Endothelial cell (in vitro differentiated cells): Measurements from ENCODE around the gene TANGO2. TPM values are rescaled to one million over a fixed set of nuclear protein-coding genes. Genes with fewer than 3 reads are reported as not detected.

ENCODE experiments used
- DNase-seq: peaks from one replicate; pipeline ENCODE4 v3.0.0; 2021; ENCODE audit warnings: low spot score
- H3K27ac Mint-ChIP-seq: one replicate; pipeline ENCODE4 v1.8.0; 2021; ENCODE audit warnings: mixed read lengths, inconsistent platforms; ENCODE audit not compliant: unreplicated experiment
- H3K27me3 Mint-ChIP-seq: one replicate; pipeline ENCODE4 v1.8.0; 2021; ENCODE audit warnings: mild to moderate bottlenecking, moderate library complexity, mixed read lengths, inconsistent platforms; ENCODE audit not compliant: unreplicated experiment
- H3K36me3 Mint-ChIP-seq: one replicate; pipeline ENCODE4 v1.8.0; 2021; ENCODE audit warnings: mild to moderate bottlenecking, low read depth, mixed read lengths, inconsistent platforms; ENCODE audit not compliant: unreplicated experiment
- H3K4me1 Mint-ChIP-seq: one replicate; pipeline ENCODE4 v1.8.0; 2021; ENCODE audit warnings: mild to moderate bottlenecking, mixed read lengths, inconsistent platforms; ENCODE audit not compliant: unreplicated experiment
- H3K4me3 Mint-ChIP-seq: one replicate; pipeline ENCODE4 v1.8.0; 2021; ENCODE audit warnings: mild to moderate bottlenecking, mixed read lengths, inconsistent platforms; ENCODE audit not compliant: unreplicated experiment
- H3K9me3 Mint-ChIP-seq: one replicate; pipeline ENCODE4 v1.8.0; 2021; ENCODE audit warnings: mixed read lengths, inconsistent platforms; ENCODE audit not compliant: unreplicated experiment
- total RNA-seq: library from RNA; stranded (reverse); fragmentation: NEBNext Ultra II Directional; extraction: Animal tissue kit (Norgen Biotek cat#: 25700); gene quantifications from one replicate; pipeline ENCODE4 v1.2.1, GENCODE V29; 2021; ENCODE audit not compliant: unreplicated experiment
- TF ChIP-seq, protein P1 (sequence below): fragments of 200-600 bp; sonication (generic); IDR thresholded peaks from one replicate; pipeline ENCODE4 v1.5.0; 2021; ENCODE audit warnings: antibody characterized with exemption; ENCODE audit not compliant: unreplicated experiment

TANGO2 gene
- total RNA-seq, 1 donor from 2014 or later, result 15.3 TPM

DNA sequence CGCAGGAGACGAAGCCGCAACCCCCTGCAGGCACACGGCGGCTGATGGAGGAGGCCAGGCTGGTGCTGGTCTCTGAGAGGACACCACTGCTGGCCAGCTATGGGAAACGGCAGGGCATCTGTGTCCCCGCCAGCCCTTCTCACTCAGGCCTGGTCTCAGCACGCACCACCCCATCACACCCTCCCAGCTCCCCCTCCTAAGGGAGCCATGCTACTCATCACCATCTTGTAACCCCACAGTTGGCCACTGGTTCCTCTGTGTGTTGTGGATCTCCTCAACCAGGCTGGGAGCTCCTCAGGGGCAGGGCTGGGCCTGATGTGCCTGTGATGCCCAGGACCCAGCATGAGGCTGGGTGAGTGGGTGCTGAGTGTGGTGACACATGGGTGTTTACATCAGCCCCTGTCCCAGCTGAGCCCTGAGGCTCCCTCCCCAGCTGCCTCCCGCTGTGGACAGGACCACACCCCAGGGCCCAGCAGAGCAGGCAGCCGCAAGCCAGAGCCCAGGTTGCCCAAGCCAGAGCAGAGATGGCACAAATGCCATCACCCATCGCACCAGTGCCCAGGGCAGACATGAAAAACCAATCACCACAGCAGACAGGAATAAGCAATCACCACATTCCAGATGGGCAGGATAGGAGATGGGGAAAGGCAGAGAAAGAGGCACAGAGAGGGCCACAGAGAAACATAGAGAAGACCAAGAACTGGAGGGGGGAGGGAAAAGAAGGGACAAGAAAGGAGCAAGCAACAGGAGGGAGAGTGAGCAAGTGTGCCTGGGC is 12.5 kb upstream of the TANGO2 start:
- Mint-ChIP-seq H3K36me3 (peaks cover 7% of the 10 kb centered on the region), H3K4me1 (peaks cover 2% of the 10 kb centered on the region), H3K27me3 (peaks cover 4% of the 10 kb centered on the region), H3K4me3 (no peak overlapping the region), H3K27ac (no peak overlapping the region), H3K9me3 (peaks cover 5% of the 10 kb centered on the region)
- TF ChIP-seq, protein P1, sequence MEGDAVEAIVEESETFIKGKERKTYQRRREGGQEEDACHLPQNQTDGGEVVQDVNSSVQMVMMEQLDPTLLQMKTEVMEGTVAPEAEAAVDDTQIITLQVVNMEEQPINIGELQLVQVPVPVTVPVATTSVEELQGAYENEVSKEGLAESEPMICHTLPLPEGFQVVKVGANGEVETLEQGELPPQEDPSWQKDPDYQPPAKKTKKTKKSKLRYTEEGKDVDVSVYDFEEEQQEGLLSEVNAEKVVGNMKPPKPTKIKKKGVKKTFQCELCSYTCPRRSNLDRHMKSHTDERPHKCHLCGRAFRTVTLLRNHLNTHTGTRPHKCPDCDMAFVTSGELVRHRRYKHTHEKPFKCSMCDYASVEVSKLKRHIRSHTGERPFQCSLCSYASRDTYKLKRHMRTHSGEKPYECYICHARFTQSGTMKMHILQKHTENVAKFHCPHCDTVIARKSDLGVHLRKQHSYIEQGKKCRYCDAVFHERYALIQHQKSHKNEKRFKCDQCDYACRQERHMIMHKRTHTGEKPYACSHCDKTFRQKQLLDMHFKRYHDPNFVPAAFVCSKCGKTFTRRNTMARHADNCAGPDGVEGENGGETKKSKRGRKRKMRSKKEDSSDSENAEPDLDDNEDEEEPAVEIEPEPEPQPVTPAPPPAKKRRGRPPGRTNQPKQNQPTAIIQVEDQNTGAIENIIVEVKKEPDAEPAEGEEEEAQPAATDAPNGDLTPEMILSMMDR, result no peak
- DNase-seq, result no peak

DNA sequence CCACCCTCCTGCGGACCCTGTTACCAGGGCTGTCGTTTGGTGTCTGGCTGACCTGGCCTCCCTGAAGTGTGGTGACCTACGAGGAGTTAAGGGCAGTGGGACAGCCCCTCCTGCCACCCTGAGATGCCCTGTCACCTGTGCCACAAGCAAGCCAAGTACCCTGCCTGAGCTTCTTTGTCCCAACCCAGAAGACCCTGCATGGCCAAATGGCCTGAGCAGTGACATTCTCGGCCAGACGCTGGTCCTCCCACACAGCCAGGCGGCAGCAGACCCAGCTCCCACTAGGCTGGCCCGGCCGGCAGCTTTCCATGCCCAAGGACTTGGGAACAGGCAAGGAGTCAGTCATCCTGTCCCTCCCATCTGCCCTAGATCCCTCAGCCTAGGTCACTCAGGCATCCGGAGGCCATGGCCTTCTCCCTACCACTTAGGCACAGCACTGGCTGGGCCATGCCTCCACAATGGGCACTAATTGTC is 11.9 kb upstream of the TANGO2 start:
- H3K27me3 Mint-ChIP-seq, result peaks cover 4% of the 10 kb centered on the region
- no peak for DNase-seq
- peaks cover 2% of the 10 kb centered on the region for H3K4me1 Mint-ChIP-seq
- no peak overlapping the region for H3K4me3 Mint-ChIP-seq
- H3K9me3 Mint-ChIP-seq, result no peaks in the 10 kb centered on the region
- peaks cover 5% of the 10 kb centered on the region for H3K36me3 Mint-ChIP-seq
- TF ChIP-seq, protein P1, result no peak
- H3K27ac Mint-ChIP-seq, result no peak overlapping the region

- H3K4me1 Mint-ChIP-seq, result peaks cover 2% of the 10 kb centered on the region
- peaks cover 4% of the 10 kb centered on the region for H3K27me3 Mint-ChIP-seq
- TF ChIP-seq, protein P1, result no peak
- peaks cover 3% of the 10 kb centered on the region for H3K36me3 Mint-ChIP-seq
- no peaks in the 10 kb centered on the region for H3K9me3 Mint-ChIP-seq
- no peak for DNase-seq
- H3K4me3 Mint-ChIP-seq, result no peak overlapping the region
- H3K27ac Mint-ChIP-seq, result no peak overlapping the region
Observed at GRCh38 chr22:20009582-20010306, 11.2 kb upstream of the TANGO2 start.

GRCh38 chr22:20010307-20011122 is 10.4 kb upstream of the TANGO2 start:
- peak overlapping the region; percentile 36 for H3K27ac Mint-ChIP-seq
- TF ChIP-seq, protein P1, result no peak

More at GRCh38 chr22:20010307-20011122, 10.4 kb upstream of the TANGO2 start:
- H3K4me1 Mint-ChIP-seq, result peaks cover 2% of the 10 kb centered on the region
- no peak overlapping the region for H3K4me3 Mint-ChIP-seq
- no peak for DNase-seq
- no peaks in the 10 kb centered on the region for H3K36me3 Mint-ChIP-seq
- H3K9me3 Mint-ChIP-seq, result no peaks in the 10 kb centered on the region
- peaks cover 6% of the 10 kb centered on the region for H3K27me3 Mint-ChIP-seq
